HG02623 (cell line): Measurements from ENCODE around the gene CYP46A1.
"Not testable (repeated sequence)": the region's sequence is repeated elsewhere in the genome, so short reads cannot be mapped to it uniquely, and the experiment has no call there.

Experiments
- ATAC-seq: cut with Tn5 transposase; IDR thresholded peaks from one replicate; pipeline ENCODE4 v1.9.1; 2021; ENCODE audit warnings: moderate library complexity; ENCODE audit not compliant: unreplicated experiment

Gene CYP46A1

GRCh38 chr14:99683619-99684409, at the start of gene CYP46A1:
TSS of gene CYP46A1 (plus strand) at chr14:99684298. CDS start at chr14:99684418, 120 bp downstream.
- peak; percentile 92 for ATAC-seq

- no peak for ATAC-seq
Measured at GRCh38 chr14:99634443-99634842, 49.7 kb upstream of the CYP46A1 start.

- no peak for ATAC-seq
Measured at GRCh38 chr14:99635116-99635515, 49.0 kb upstream of the CYP46A1 start.

GRCh38 chr14:99636487-99636886, 47.6 kb upstream of the CYP46A1 start:
- ATAC-seq = no peak

GRCh38 chr14:99637624-99638023, 46.5 kb upstream of the CYP46A1 start:
- ATAC-seq = no peak

GRCh38 chr14:99642771-99643170, 41.3 kb upstream of the CYP46A1 start:
- not testable (repeated sequence) for ATAC-seq

GRCh38 chr14:99643343-99643742, 40.8 kb upstream of the CYP46A1 start:
- no peak for ATAC-seq

- no peak for ATAC-seq
Measured at GRCh38 chr14:99644035-99644587, 40.0 kb upstream of the CYP46A1 start.

GRCh38 chr14:99644723-99645544, 39.2 kb upstream of the CYP46A1 start, which contains the start of gene HHIPL1:
TSS of gene HHIPL1 (plus strand) at chr14:99645129. CDS start at chr14:99645208, 79 bp downstream.
- no peak for ATAC-seq

- no peak for ATAC-seq
Measured at GRCh38 chr14:99645545-99646505, 38.3 kb upstream of the CYP46A1 start.

GRCh38 chr14:99647411-99647810, 36.7 kb upstream of the CYP46A1 start:
- ATAC-seq = no peak

- no peak for ATAC-seq
Measured at GRCh38 chr14:99648027-99648784, 35.9 kb upstream of the CYP46A1 start.

- ATAC-seq = no peak
Measured at GRCh38 chr14:99649219-99649618, 34.9 kb upstream of the CYP46A1 start.

GRCh38 chr14:99649643-99650042, 34.5 kb upstream of the CYP46A1 start:
- no peak for ATAC-seq

- no peak for ATAC-seq
Measured at GRCh38 chr14:99650189-99650588, 33.9 kb upstream of the CYP46A1 start.

- ATAC-seq = no peak
Measured at GRCh38 chr14:99651953-99652746, 31.9 kb upstream of the CYP46A1 start.

- no peak for ATAC-seq
Measured at GRCh38 chr14:99654235-99654985, 29.7 kb upstream of the CYP46A1 start.

- no peak for ATAC-seq
Measured at GRCh38 chr14:99655521-99655920, 28.6 kb upstream of the CYP46A1 start.
